Spleen (tissue), 7 donors: ENCODE data around the gene CDH13.

Source experiments
- CTCF ChIP-seq, 11 experiments: fragments of 200-600 bp in 7 of 11; fragments of 450-650 bp in 4 of 11; sonication (generic) in 4 of 11; IDR thresholded peaks in 8 of 11; conservative IDR thresholded peaks in 3 of 11; 1 replicate in 7 of 11; 2 replicates in 4 of 11; pipeline versions ENCODE4 v1.4.0 to v1.8.0; 2016 to 2021; ENCODE audit warnings: antibody characterized with exemption in 11 of 11, inconsistent platforms in 4 of 11, mild to moderate bottlenecking in 1 of 11
- POLR2A ChIP-seq, 3 donors: fragments of 450-650 bp; IDR thresholded peaks; one replicate each; pipeline ENCODE4 v1.5.1; 2017; ENCODE audit warnings: antibody characterized with exemption in 3 of 3, mild to moderate bottlenecking in 1 of 3
- POLR2AphosphoS5 ChIP-seq, 3 donors: sonication (generic); formaldehyde crosslinking; IDR thresholded peaks; one replicate each; pipeline ENCODE4 v1.5.1; 2017; ENCODE audit warnings: antibody characterized with exemption in 3 of 3
- donor health status: DM: no; HTN: no; CAD: no; lungs with moderate emphysema.
- donor health status: DM: no; HTN: no; CAD: no.
- donor health status: DM: no; HTN: no; CAD: no.

GRCh38 chr16:83348991-83349390 lies 722.2 kb downstream of the CDH13 start:
- no peak for TF ChIP-seq POLR2AphosphoS5 (IDR thresholded peaks at IDR 0.05)
- TF ChIP-seq CTCF (IDR thresholded peaks at IDR 0.05 in 8 of 11, conservative IDR thresholded peaks at IDR 0.05 in 3 of 11): no peak
- no peak for TF ChIP-seq POLR2A (IDR thresholded peaks at IDR 0.05)
